Activated T-cell treated with anti-CD3 and anti-CD28 coated beads, Interleukin-2, amount 50 U/mL, for 24 hours (primary cell): ENCODE measurements around the gene TRPM3.

Source experiments
- DNase-seq: peaks from one replicate; pipeline ENCODE4 v3.0.0-alpha.2; 2020
- H3K27ac Mint-ChIP-seq: 2 replicates; pipeline ENCODE4 v1.8.0; 2020; ENCODE audit warnings: mild to moderate bottlenecking, mixed read lengths
- H3K27me3 Mint-ChIP-seq: 2 replicates; pipeline ENCODE4 v1.8.0; 2020; ENCODE audit warnings: mixed read lengths
- H3K36me3 Mint-ChIP-seq: 2 replicates; pipeline ENCODE4 v1.8.0; 2020; ENCODE audit warnings: low read depth, mixed read lengths
- H3K4me1 Mint-ChIP-seq: 2 replicates; pipeline ENCODE4 v1.8.0; 2020; ENCODE audit warnings: low read depth, mixed read lengths
- H3K4me3 Mint-ChIP-seq: 2 replicates; pipeline ENCODE4 v1.8.0; 2020; ENCODE audit warnings: mild to moderate bottlenecking, moderate library complexity, mixed read lengths
- H3K9me3 Mint-ChIP-seq: 2 replicates; pipeline ENCODE4 v1.8.0; 2020; ENCODE audit warnings: mixed read lengths

The TRPM3 gene

GRCh38 chr9:70532716-70533115 is 588.7 kb downstream of the TRPM3 start:
- H3K4me1 Mint-ChIP-seq: peaks cover 25% of the 10 kb centered on the region
- H3K9me3 Mint-ChIP-seq: no peaks in the 10 kb centered on the region
- no peaks in the 10 kb centered on the region for H3K27me3 Mint-ChIP-seq
- no peak overlapping the region for H3K27ac Mint-ChIP-seq
- H3K36me3 Mint-ChIP-seq: no peaks in the 10 kb centered on the region
- DNase-seq: no peak
- no peak overlapping the region for H3K4me3 Mint-ChIP-seq

- Mint-ChIP-seq H3K36me3 (no peaks in the 10 kb centered on the region), H3K27ac (peak overlapping the region; percentile 17), H3K4me1 (peaks cover 28% of the 10 kb centered on the region), H3K9me3 (peaks cover 3% of the 10 kb centered on the region), H3K4me3 (no peak overlapping the region), H3K27me3 (no peaks in the 10 kb centered on the region)
- DNase-seq: no peak
Observed at GRCh38 chr9:70531311-70531710, 590.1 kb downstream of the TRPM3 start.

- no peak for DNase-seq
- no peak overlapping the region for H3K4me3 Mint-ChIP-seq
- H3K4me1 Mint-ChIP-seq: peaks cover 30% of the 10 kb centered on the region
- no peaks in the 10 kb centered on the region for H3K27me3 Mint-ChIP-seq
- peak overlapping the region; percentile 17 for H3K27ac Mint-ChIP-seq
- H3K36me3 Mint-ChIP-seq: no peaks in the 10 kb centered on the region
- H3K9me3 Mint-ChIP-seq: peaks cover 3% of the 10 kb centered on the region
Observed at GRCh38 chr9:70530716-70531115, 590.7 kb downstream of the TRPM3 start.

- no peak overlapping the region for H3K4me3 Mint-ChIP-seq
- H3K27ac Mint-ChIP-seq: no peak overlapping the region
- no peak for DNase-seq
- H3K27me3 Mint-ChIP-seq: no peaks in the 10 kb centered on the region
- H3K4me1 Mint-ChIP-seq: peaks cover 39% of the 10 kb centered on the region
- H3K36me3 Mint-ChIP-seq: peaks cover 5% of the 10 kb centered on the region
- peaks cover 9% of the 10 kb centered on the region for H3K9me3 Mint-ChIP-seq
Observed at GRCh38 chr9:70529833-70530232, 591.6 kb downstream of the TRPM3 start.

GRCh38 chr9:70529377-70529776 is 592.0 kb downstream of the TRPM3 start:
- Mint-ChIP-seq H3K9me3 (peaks cover 11% of the 10 kb centered on the region), H3K27ac (no peak overlapping the region), H3K36me3 (peaks cover 5% of the 10 kb centered on the region), H3K4me1 (peaks cover 39% of the 10 kb centered on the region), H3K27me3 (no peaks in the 10 kb centered on the region), H3K4me3 (no peak overlapping the region)
- DNase-seq: no peak

GRCh38 chr9:70526902-70527301 is 594.5 kb downstream of the TRPM3 start:
- Mint-ChIP-seq H3K27me3 (no peaks in the 10 kb centered on the region), H3K4me1 (peaks cover 28% of the 10 kb centered on the region), H3K36me3 (peaks cover 5% of the 10 kb centered on the region), H3K27ac (no peak overlapping the region), H3K9me3 (peaks cover 14% of the 10 kb centered on the region), H3K4me3 (no peak overlapping the region)
- no peak for DNase-seq

GRCh38 chr9:70525519-70525918 is 595.9 kb downstream of the TRPM3 start:
- no peaks in the 10 kb centered on the region for H3K27me3 Mint-ChIP-seq
- peaks cover 5% of the 10 kb centered on the region for H3K36me3 Mint-ChIP-seq
- H3K27ac Mint-ChIP-seq: peak overlapping the region; percentile 45
- H3K4me1 Mint-ChIP-seq: peaks cover 29% of the 10 kb centered on the region
- H3K9me3 Mint-ChIP-seq: peaks cover 14% of the 10 kb centered on the region
- no peak for DNase-seq
- H3K4me3 Mint-ChIP-seq: no peak overlapping the region

- peaks cover 8% of the 10 kb centered on the region for H3K9me3 Mint-ChIP-seq
- no peak for DNase-seq
- H3K36me3 Mint-ChIP-seq: peaks cover 2% of the 10 kb centered on the region
- H3K4me3 Mint-ChIP-seq: peak overlapping the region; percentile 50
- H3K4me1 Mint-ChIP-seq: peaks cover 27% of the 10 kb centered on the region
- no peaks in the 10 kb centered on the region for H3K27me3 Mint-ChIP-seq
- peak overlapping the region; percentile 85 for H3K27ac Mint-ChIP-seq
Observed at GRCh38 chr9:70519912-70520724, 601.3 kb downstream of the TRPM3 start.

- Mint-ChIP-seq H3K9me3 (no peaks in the 10 kb centered on the region), H3K27ac (no peak overlapping the region), H3K4me1 (peaks cover 24% of the 10 kb centered on the region), H3K36me3 (no peaks in the 10 kb centered on the region), H3K27me3 (no peaks in the 10 kb centered on the region), H3K4me3 (no peak overlapping the region)
- DNase-seq: no peak
Observed at GRCh38 chr9:70517926-70518610, 603.4 kb downstream of the TRPM3 start.

GRCh38 chr9:70514273-70514672 is 607.1 kb downstream of the TRPM3 start:
- H3K4me3 Mint-ChIP-seq: no peak overlapping the region
- H3K27ac Mint-ChIP-seq: no peak overlapping the region
- DNase-seq: no peak
- H3K9me3 Mint-ChIP-seq: no peaks in the 10 kb centered on the region
- no peaks in the 10 kb centered on the region for H3K27me3 Mint-ChIP-seq
- H3K4me1 Mint-ChIP-seq: peaks cover 5% of the 10 kb centered on the region
- no peaks in the 10 kb centered on the region for H3K36me3 Mint-ChIP-seq

GRCh38 chr9:70511858-70512257 is 609.6 kb downstream of the TRPM3 start:
- Mint-ChIP-seq H3K27ac (no peak overlapping the region), H3K4me3 (no peak overlapping the region), H3K4me1 (no peaks in the 10 kb centered on the region), H3K9me3 (no peaks in the 10 kb centered on the region), H3K36me3 (no peaks in the 10 kb centered on the region), H3K27me3 (no peaks in the 10 kb centered on the region)
- DNase-seq: no peak

GRCh38 chr9:70510157-70510770 is 611.2 kb downstream of the TRPM3 start:
- H3K4me3 Mint-ChIP-seq: no peak overlapping the region
- peak; percentile 47 for DNase-seq
- H3K27me3 Mint-ChIP-seq: no peaks in the 10 kb centered on the region
- no peaks in the 10 kb centered on the region for H3K36me3 Mint-ChIP-seq
- peaks cover 2% of the 10 kb centered on the region for H3K4me1 Mint-ChIP-seq
- no peak overlapping the region for H3K27ac Mint-ChIP-seq
- H3K9me3 Mint-ChIP-seq: no peaks in the 10 kb centered on the region

GRCh38 chr9:70506159-70506558 is 615.3 kb downstream of the TRPM3 start:
- no peaks in the 10 kb centered on the region for H3K36me3 Mint-ChIP-seq
- H3K9me3 Mint-ChIP-seq: no peaks in the 10 kb centered on the region
- no peak for DNase-seq
- H3K4me3 Mint-ChIP-seq: no peak overlapping the region
- H3K4me1 Mint-ChIP-seq: peaks cover 7% of the 10 kb centered on the region
- no peak overlapping the region for H3K27ac Mint-ChIP-seq
- H3K27me3 Mint-ChIP-seq: no peaks in the 10 kb centered on the region

- no peak overlapping the region for H3K4me3 Mint-ChIP-seq
- no peaks in the 10 kb centered on the region for H3K36me3 Mint-ChIP-seq
- H3K4me1 Mint-ChIP-seq: peaks cover 7% of the 10 kb centered on the region
- no peaks in the 10 kb centered on the region for H3K9me3 Mint-ChIP-seq
- no peaks in the 10 kb centered on the region for H3K27me3 Mint-ChIP-seq
- no peak overlapping the region for H3K27ac Mint-ChIP-seq
- DNase-seq: no peak
Observed at GRCh38 chr9:70504834-70505233, 616.6 kb downstream of the TRPM3 start.

- no peaks in the 10 kb centered on the region for H3K36me3 Mint-ChIP-seq
- no peaks in the 10 kb centered on the region for H3K9me3 Mint-ChIP-seq
- no peak overlapping the region for H3K27ac Mint-ChIP-seq
- no peak overlapping the region for H3K4me3 Mint-ChIP-seq
- DNase-seq: no peak
- H3K4me1 Mint-ChIP-seq: peaks cover 7% of the 10 kb centered on the region
- H3K27me3 Mint-ChIP-seq: no peaks in the 10 kb centered on the region
Observed at GRCh38 chr9:70502690-70503089, 618.7 kb downstream of the TRPM3 start.
